HEK293 (cell line): ENCODE results near the gene SKAP1.

Source experiments
- HOXA7 ChIP-seq: sonication (generic); formaldehyde crosslinking; IDR thresholded peaks from 2 replicates; pipeline ENCODE4 v1.8.1; 2022; ENCODE audit warnings: missing genetic modification reagents, borderline replicate concordance
- ZNF670 ChIP-seq: fragments of 450-650 bp; formaldehyde crosslinking; IDR thresholded peaks from 2 replicates; pipeline ENCODE4 v1.5.1; 2016; ENCODE audit warnings: missing biosample characterization, missing genetic modification characterization, low read depth

- TF ChIP-seq HOXA7 (CRISPR knock-in tag) = no peak
- no peak for TF ChIP-seq ZNF670 (tag by site-specific recombination)
These were observed 214.4 kb downstream of the SKAP1 start for GRCh38 chr17:48215583-48216139.
